GM21381 (cell line): ENCODE results near the gene PRODH2.

Experiments
- ATAC-seq: cut with Tn5 transposase; IDR thresholded peaks from one replicate; pipeline ENCODE4 v1.9.1; 2021; ENCODE audit warnings: mild to moderate bottlenecking, moderate library complexity; ENCODE audit not compliant: unreplicated experiment

PRODH2 gene, protein sequence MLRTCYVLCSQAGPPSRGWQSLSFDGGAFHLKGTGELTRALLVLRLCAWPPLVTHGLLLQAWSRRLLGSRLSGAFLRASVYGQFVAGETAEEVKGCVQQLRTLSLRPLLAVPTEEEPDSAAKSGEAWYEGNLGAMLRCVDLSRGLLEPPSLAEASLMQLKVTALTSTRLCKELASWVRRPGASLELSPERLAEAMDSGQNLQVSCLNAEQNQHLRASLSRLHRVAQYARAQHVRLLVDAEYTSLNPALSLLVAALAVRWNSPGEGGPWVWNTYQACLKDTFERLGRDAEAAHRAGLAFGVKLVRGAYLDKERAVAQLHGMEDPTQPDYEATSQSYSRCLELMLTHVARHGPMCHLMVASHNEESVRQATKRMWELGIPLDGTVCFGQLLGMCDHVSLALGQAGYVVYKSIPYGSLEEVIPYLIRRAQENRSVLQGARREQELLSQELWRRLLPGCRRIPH

DNA sequence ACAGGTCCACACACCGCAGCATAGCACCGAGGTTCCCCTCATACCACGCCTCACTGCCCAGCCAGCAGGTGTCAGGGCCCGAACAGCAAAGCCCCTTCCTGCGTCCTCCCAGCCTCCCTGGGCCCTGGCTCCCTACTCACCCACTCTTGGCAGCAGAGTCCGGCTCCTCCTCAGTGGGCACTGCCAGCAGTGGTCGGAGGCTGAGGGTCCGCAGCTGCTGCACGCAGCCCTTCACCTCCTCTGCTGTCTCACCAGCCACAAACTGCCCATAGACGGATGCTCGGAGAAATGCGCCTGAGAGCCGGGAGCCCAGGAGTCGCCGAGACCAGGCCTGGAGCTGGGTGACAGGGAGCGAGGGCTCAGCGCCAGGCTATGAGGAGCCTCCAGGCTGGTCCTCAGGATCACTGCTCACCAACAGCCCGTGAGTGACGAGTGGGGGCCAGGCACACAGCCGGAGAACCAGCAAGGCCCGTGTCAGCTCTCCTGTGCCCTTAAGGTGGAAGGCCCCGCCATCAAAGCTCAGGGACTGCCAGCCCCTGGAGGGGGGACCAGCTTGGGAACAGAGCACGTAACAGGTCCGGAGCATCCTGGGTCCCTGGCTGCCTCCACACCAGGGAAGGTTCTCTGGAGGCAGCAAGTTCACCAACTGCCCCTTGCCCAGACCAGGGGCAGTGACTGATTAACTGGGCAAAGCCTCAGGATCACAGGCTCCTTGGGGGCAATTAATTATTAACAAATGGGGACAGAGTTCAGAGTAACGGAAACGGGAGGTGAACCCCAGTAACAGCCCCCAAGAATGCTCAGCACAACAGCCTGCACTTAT, at the start of gene PRODH2:
TSS of gene PRODH2 (minus strand) at position 626 of the 823 bp plus-strand sequence. CDS start at position 586, 40 bp downstream.
- no peak for ATAC-seq

GRCh38 chr19:35861640-35862160, 49.1 kb upstream of the PRODH2 start:
- ATAC-seq, result no peak

DNA sequence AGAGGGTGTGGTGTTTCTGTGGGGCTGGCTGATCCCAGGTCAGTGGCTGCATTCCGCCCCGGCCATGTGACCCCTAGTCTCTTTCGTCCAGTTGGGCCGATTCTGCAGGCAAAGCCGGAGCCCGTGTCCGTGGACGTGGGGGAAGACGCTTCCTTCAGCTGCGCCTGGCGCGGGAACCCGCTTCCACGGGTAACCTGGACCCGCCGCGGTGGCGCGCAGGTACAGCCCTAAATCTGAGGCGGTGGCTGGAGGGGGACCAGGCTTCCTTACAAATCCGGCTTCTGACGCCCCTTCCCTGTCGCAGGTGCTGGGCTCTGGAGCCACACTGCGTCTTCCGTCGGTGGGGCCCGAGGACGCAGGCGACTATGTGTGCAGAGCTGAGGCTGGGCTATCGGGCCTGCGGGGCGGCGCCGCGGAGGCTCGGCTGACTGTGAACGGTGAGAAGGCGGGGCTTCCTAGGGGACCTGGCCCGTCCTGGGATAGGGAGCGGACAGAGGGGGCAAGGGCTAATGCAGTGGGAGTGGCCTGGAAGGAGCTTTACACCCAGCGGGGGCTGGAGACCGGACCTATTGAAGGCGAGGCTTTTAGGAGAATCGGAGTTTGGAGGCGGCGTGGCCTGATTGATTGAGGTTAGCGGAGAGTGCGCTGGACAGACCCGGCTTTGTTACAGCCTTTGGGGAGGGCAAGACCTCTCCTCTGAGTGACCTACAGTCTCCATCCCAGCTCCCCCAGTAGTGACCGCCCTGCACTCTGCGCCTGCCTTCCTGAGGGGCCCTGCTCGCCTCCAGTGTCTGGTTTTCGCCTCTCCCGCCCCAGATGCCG, 48.4 kb upstream of the PRODH2 start:
- no peak for ATAC-seq

DNA sequence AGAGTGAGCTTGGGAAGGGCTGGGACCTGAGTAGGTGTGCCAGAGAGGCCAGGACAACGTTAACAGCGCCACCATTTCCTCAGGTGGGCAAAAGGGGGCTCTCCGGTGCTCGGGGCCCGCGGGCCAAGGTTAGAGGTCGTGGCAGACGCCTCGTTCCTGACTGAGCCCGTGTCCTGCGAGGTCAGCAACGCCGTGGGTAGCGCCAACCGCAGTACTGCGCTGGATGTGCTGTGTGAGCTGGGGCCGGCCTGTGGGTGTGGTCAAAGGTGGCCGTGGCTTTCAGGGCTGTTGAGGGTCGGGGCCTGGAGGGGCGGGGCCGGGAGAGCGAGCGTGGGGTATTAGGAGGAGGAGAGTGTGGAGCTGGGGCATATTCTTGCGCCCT, 47.8 kb upstream of the PRODH2 start:
- ATAC-seq, result no peak

GRCh38 chr19:35859414-35859813, 46.8 kb upstream of the PRODH2 start:
- no peak for ATAC-seq

GRCh38 chr19:35858311-35858710, 45.7 kb upstream of the PRODH2 start:
- ATAC-seq, result no peak

DNA sequence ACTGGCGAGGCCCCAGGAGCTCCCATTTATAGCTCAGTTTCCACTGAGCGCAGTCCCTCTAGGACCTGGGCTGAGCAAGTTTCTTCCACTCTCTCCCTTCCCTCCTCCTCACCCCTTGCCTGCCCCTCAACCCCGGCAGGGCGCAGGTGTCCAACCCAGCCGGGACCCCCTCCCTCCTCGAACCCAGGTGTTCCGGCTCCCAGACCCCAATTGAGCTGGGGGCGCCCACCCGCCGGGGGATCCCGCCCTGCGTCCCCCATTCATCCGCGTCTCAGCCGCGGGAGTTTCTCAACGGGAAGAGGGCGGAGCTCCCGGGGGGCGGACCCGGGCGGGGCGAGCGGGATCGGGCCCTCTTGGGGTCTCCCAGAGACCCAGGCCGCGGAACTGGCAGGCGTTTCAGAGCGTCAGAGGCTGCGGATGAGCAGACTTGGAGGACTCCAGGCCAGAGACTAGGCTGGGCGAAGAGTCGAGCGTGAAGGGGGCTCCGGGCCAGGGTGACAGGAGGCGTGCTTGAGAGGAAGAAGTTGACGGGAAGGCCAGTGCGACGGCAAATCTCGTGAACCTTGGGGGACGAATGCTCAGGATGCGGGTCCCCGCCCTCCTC, 44.0 kb upstream of the PRODH2 start, which contains the start of gene KIRREL2:
TSS of gene KIRREL2 (plus strand) at position 366 of the 604 bp plus-strand sequence. CDS start at position 575, 209 bp downstream.
- no peak for ATAC-seq

- ATAC-seq, result no peak
Observed at GRCh38 chr19:35853038-35853756, 40.6 kb upstream of the PRODH2 start.

DNA sequence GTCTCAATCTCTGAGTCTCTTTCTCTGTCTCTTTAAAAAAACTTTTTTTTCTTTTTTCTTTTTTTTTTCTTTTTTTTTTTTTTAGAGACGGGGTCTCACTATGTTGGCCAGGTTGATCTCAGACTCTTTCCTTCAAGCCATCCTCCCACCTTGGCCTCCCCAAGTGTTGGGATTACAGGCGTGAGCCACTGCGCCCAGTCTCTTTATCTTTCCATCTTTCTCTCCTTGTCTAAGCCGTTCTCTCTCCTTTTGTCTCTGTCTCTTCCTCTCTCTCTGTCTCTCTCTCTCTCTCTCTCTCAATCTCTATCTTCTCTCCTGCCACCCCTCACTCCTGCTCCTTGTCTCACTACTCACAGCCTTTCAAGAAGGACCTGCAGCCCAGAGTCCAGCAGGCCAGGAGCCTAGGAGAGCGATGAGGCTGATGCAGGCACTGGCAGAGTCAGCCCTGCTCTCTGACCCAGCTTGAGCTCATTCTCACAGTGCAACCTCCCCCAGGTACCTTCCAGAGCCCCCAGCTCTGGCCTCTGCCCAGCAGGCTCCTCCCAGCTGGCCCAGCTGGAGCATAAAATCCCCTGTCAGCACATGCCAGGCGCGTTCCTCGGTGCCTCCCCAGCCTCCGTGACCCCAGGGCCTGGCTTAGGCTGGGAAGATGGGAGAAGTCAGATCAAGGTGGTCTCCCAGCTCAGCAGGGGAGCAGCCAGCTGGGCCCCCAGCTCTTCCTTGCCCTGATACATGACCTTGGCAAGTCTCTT, 39.6 kb upstream of the PRODH2 start, which contains the start of gene NPHS1:
TSS of gene NPHS1 (minus strand) at position 476 of the 752 bp plus-strand sequence. CDS start 667 bp downstream, outside the sequence.
- no peak for ATAC-seq

- ATAC-seq, result no peak
Observed at GRCh38 chr19:35851213-35852028, 38.8 kb upstream of the PRODH2 start.

GRCh38 chr19:35848919-35849505, 36.4 kb upstream of the PRODH2 start:
- ATAC-seq, result no peak

DNA sequence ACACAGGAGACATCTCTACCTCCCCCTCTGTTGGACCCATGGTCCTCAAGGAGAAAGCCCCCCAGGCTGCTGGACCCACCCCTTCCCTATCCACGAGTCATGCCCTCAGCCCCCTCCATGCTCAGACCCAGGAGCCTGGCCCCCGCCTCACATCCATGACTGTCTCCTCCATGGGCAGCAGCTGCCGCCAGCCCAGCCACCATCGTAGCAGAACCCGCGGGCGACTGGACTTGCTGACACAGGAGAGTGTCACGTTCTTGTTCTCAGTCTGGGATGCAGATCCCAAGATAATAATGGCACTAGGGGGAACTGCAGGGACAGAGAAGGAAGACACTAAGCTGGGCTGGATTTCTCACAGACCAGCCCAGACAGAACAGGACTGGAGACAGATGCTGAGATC, 35.8 kb upstream of the PRODH2 start:
- no peak for ATAC-seq

GRCh38 chr19:35847911-35848310, 35.3 kb upstream of the PRODH2 start:
- ATAC-seq, result no peak

DNA sequence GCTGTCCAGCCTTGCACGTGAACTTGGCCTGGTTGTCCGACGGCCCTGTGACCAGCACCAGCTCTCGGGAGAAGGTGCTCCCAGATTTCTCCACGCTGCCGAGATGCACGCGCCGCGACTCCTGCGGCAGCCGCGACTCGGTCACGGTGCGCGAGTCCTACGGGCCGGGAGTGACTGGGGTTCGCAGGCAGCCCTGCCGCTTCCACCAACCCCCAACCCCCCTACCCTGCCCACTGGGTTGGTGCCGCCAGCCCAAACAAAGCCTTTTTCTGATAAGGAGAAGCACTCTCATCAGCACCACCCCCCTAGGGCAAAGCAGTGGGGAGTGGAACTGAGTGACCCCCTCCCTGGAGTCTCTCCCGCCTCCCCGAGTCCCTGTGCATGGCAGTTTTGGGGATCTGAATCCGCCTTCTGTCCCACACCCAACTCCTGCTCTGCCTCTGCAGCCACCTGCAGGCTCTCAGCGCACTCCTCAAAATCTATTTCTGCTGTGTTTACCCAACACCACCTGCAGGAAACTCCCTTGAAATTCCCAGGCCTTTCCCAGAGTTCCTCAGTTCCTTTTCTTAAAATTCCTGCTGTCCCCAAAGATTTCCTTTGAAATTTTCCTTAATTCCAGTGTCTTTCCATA, 33.5 kb upstream of the PRODH2 start:
- ATAC-seq, result no peak

GRCh38 chr19:35845215-35846037, 32.8 kb upstream of the PRODH2 start:
- no peak for ATAC-seq
